Right ventricle myocardium inferior (tissue), 1 donor: ENCODE data around the gene COL11A2. TPM values are rescaled to one million over a fixed set of nuclear protein-coding genes. Genes with fewer than 3 reads are reported as not detected.

Experiments
- ATAC-seq: fragments of 200-7000 bp; cut with Tn5 transposase; one replicate; pipeline ENCODE4 v1.9.1; 2020; ENCODE audit warnings: mild to moderate bottlenecking, moderate library complexity
- DNase-seq: peaks from one replicate; pipeline ENCODE4 v3.0.0; 2021; ENCODE audit errors: missing footprints
- intact Hi-C: fragments of 100-400 bp; cut with DNase I; formaldehyde crosslinking; loops from one replicate; pipeline ENCODE4 v1.11.0; 2022
- total RNA-seq: library from RNA; stranded (reverse); fragmentation: NEBNext Ultra II Directional; extraction: Animal tissue kit (Norgen Biotek cat#: 25700); gene quantifications from one replicate; pipeline ENCODE4 v1.2.1, GENCODE V29; 2021
- donor health status: DM: no; HTN: yes; CAD: no; lungs with severe emphysema.

Gene COL11A2
- total RNA-seq, 1 donor from 2014 or later = 1.1 TPM

- intact Hi-C loops = no loop called here
- no peak for ATAC-seq
- DNase-seq = no peak
These were observed 6.7 kb upstream of the COL11A2 start for GRCh38 chr6:33198853-33199436.

DNA sequence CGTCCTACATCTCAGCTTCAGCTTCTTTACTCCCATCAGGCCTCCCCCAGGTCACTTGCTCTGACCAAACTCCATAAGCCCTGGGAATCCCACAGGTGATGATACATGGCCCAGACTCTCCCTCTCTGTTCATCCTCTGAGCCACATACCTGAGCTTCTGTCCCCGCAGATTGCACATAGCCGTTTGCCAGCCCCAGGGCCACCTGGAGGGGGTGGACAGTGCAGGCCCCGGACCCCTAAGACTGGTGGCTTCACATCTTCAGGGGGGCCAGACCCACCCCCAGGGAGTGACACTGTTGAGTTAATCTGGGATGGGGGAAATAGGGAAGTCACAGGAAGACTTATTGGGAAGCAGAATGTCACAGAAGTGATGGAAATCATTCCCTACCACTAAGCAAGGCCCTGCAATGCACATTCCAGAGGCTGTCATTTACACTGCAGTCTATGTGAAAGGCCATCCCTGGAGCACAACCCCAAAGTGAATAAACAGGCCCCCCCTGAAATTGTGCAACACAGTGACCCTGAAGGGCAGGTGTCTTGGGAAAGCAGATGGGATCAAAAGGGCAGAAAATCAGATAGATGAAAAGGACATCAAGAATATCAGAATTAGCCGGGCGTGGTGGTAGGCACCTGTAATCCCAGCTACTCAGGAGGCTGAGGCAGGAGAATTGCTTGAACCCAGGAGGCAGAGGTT lies 6.0 kb upstream of the COL11A2 start:
- intact Hi-C loops = no loop called here
- ATAC-seq (no peak), DNase-seq (no peak)

DNA sequence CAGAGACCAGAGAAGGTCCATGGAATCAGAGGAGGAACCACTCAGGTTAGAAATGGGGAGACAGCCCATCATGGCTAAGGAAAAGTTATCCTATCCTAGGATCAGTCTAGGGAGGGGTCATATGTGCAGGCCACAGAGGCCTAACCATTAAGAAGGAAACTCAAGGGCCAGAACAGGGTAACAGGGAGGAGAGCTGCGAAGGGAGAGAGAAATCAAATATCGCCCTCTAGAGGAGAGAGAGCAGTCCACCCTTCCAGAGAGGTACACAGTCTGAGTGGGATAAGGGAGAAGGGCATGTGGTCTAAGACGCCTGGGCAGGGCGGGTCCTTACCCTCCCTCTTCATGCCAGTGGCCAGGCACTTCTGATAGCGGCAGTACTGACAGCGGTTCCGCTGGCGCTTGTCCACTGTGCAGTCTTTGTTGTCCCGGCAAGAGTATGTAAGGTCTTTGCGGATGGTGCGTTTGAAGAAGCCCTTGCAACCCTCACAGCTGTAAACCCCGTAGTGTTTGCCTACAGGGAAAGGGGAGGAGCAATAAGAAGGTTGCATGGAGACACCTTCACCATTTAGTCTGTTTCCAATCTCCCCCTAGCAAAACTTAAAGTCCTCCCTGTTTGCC lies 5.3 kb upstream of the COL11A2 start:
- intact Hi-C loops = loop anchor here (2.0 kb wide), 1 partner anchor 37 kb away; no protein-coding TSS in a partner anchor
- ATAC-seq = peak; percentile 25

GRCh38 chr6:33195304-33196165 lies 3.3 kb upstream of the COL11A2 start:
- intact Hi-C loops = loop anchor here (2.0 kb wide), 1 partner anchor 35 kb away; no protein-coding TSS in a partner anchor
- ATAC-seq (no peak), DNase-seq (no peak)

More for the DNA sequence above, 5.3 kb upstream of the COL11A2 start:
- no peak for DNase-seq

- intact Hi-C loops = no loop called here
- no peak for ATAC-seq
- DNase-seq = no peak
These were observed 2.2 kb upstream of the COL11A2 start for GRCh38 chr6:33194431-33194979.

- DNase-seq (peak; percentile 16), ATAC-seq (no peak)
- intact Hi-C loops = no loop called here
These were observed 1.4 kb upstream of the COL11A2 start for GRCh38 chr6:33193619-33194018.

- ATAC-seq (peak; percentile 20), DNase-seq (peak; percentile 58)
- intact Hi-C loops = no loop called here
These were observed 670 bp upstream of the COL11A2 start for GRCh38 chr6:33192671-33193602.

DNA sequence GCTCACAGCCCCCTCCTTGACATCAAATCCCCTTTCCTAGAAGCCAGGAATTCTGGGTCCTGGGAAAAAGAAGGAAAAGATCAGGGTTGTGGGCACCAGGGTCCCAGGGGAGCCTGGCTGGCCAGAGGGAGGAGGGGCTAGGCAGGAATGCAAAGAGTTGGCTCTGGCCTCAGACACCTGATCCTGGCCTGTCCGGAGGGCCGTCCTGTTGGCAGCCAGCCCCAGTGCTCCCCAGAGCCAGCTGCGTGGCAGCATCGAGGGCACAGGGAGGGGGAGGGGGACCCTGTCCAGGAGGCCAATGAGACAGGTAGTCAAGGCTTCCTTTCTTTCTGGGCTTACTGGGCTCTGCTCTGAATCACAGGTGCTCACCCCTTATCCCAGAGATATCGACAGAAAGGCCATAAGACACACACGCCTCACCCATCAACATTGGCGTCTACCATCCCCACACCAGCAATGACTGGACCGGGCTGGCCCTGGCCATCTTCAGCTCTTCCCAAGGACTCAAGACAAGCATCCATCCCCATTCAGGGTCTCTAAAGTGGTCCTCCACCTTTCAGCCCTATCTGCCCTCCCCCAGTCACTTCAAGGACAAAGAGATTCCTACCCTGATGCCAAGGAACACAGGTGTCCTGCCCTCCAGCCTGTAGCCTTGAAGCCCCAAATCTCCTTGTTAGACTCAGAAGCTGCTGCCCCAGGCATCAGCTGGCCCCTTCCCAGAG lies 723 bp downstream of the COL11A2 start:
- ATAC-seq (no peak), DNase-seq (peak; percentile 44)
- intact Hi-C loops = no loop called here

DNA sequence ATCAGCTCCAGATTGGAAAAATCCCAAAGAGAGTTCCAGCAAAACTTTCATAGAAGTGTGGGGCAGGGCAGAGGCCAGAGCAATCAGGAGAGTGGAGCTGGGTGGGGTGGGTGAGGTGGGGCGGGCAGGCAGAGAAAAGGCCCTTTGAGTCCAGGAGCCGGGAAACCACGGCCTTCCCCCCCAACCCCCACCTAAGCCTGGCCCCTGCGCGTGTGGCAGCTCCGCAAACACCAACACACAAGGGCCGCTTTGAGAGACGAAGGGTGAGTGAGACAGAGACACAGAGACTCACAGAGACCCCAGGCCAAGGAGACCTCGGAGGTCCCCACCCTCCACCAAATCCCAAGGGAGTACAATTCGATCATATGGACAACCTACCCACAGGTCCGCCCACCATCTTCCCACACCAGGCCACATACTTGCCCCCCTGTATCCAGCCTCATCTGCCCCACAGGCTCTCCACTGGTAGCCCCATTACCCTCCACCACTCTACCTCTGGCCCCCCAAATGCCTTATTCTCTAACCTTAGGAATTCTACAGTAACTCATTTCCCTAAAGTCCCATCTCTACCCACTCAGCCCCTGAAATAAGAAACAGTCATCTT lies 1.7 kb downstream of the COL11A2 start:
- intact Hi-C loops = no loop called here
- ATAC-seq = no peak

GRCh38 chr6:33189625-33190448 lies 2.4 kb downstream of the COL11A2 start:
- intact Hi-C loops = no loop called here
- no peak for ATAC-seq
- no peak for DNase-seq

More for the DNA sequence above, 1.7 kb downstream of the COL11A2 start:
- no peak for DNase-seq

- intact Hi-C loops = no loop called here
- DNase-seq (peak; percentile 44), ATAC-seq (no peak)
These were observed 3.1 kb downstream of the COL11A2 start for GRCh38 chr6:33189164-33189563.

GRCh38 chr6:33187809-33188208 lies 4.5 kb downstream of the COL11A2 start:
- ATAC-seq = no peak
- DNase-seq = no peak
- intact Hi-C loops = no loop called here

DNA sequence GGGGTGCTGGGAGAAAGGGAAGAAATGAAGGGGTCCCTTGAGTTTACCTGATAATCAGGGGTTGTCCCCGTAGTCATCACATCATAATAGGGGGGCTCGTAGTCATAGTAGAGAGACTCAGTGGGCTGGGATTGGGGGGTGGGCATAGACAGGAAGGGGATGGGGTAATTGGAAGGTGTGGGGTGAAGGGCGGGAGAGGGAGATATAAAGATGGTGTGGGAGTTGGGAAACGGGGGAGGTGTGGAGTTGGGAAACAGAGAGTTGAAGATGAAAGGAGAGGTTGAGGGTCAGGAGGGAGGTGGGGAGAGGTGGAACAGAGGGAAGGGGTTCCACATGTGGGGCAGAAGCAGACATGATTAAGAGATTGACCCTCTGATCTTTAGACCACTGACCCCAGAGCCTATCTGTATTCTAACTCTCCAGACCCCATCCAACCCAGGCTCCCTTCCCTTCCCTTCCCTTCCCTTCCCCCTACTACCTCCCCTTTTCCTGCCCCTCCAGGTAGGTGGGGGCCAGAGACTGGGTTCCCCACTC lies 6.5 kb downstream of the COL11A2 start:
- ATAC-seq (no peak), DNase-seq (no peak)
- intact Hi-C loops = no loop called here

DNA sequence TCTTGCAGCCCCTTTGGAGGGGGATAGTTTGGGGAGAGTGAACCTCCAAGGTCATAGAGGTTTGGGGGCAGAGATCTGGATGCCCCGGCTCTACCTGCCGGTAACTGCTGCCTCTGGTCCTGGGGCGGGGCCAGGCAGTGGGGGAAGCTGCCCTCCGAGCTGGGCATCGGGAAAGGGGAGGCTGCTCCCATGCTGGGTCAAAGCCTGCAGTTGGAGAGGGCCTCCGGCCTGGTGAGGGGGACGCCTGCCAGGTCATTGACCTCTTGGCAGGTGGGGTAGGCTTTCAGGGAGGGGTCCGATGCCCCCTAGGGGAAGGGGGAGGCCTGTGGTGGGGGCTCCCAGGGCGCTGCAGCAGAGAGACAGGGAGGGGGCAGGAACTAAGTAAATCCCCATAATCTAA lies 7.1 kb downstream of the COL11A2 start:
- intact Hi-C loops = no loop called here
- no peak for ATAC-seq

GRCh38 chr6:33183071-33183683 lies 9.1 kb downstream of the COL11A2 start:
- intact Hi-C loops = no loop called here
- DNase-seq (no peak), ATAC-seq (no peak)

More for the DNA sequence above, 7.1 kb downstream of the COL11A2 start:
- peak; percentile 15 for DNase-seq
